Measurements from ENCODE around the gene NRG3. TPM values are rescaled to one million over a fixed set of nuclear protein-coding genes. Genes with fewer than 3 reads are reported as not detected.
"Not testable (repeated sequence)": the region's sequence is repeated elsewhere in the genome, so short reads cannot be mapped to it uniquely, and the experiment has no call there.

The NRG3 gene
- total RNA-seq, 2 donors from 2014 or later = 0.41 TPM; not detected in 1

DNA sequence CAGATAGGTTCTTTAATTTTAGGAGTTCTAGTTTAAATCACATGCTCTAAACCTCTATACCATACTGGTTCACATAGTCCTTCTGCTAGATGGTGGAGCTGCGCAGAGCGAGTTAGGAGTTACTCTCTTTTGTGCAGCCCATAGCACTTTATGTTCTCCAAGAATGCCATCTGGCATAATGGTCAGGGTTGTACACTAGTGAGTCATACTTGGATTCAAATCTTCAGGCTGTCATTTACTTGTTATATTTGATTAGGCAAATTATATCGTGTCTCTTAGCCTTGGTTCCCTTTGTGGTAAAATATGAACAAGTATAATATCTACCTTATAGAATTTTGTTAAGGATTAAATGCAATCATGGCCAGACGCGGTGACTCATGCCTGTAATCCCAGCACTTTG lies 1078.3 kb downstream of the NRG3 start:
- TF ChIP-seq CTCF (IDR thresholded peaks at IDR 0.05) = no peak
- Histone ChIP-seq H3K9me3 (no peaks in the 10 kb centered on the region), H3K27ac (no peak overlapping the region), H3K36me3 (no peaks in the 10 kb centered on the region), H3K27me3 (replicated peaks; ENCODE audit: insufficient read depth) (no peaks in the 10 kb centered on the region), H3K4me3 (no peak overlapping the region), H3K4me1 (ENCODE audit: control insufficient read depth in 1 of 2, low read depth in 2 of 2) (no peaks in the 10 kb centered on the region)
- DNase-seq (ENCODE audit: low spot score) (no peak), ATAC-seq (ENCODE audit: insufficient number of reproducible peaks, low FRiP score, low read depth) (no peak)

GRCh38 chr10:82953909-82954308 lies 1078.9 kb downstream of the NRG3 start:
- Histone ChIP-seq H3K36me3 (no peaks in the 10 kb centered on the region), H3K4me3 (no peak overlapping the region), H3K9me3 (no peaks in the 10 kb centered on the region), H3K27ac (no peak overlapping the region), H3K27me3 (replicated peaks; ENCODE audit: insufficient read depth) (no peaks in the 10 kb centered on the region), H3K4me1 (ENCODE audit: control insufficient read depth in 1 of 2, low read depth in 2 of 2) (no peaks in the 10 kb centered on the region)
- ATAC-seq (ENCODE audit: insufficient number of reproducible peaks, low FRiP score, low read depth) (no peak), DNase-seq (ENCODE audit: low spot score) (no peak)
- no peak for TF ChIP-seq CTCF (IDR thresholded peaks at IDR 0.05)

DNA sequence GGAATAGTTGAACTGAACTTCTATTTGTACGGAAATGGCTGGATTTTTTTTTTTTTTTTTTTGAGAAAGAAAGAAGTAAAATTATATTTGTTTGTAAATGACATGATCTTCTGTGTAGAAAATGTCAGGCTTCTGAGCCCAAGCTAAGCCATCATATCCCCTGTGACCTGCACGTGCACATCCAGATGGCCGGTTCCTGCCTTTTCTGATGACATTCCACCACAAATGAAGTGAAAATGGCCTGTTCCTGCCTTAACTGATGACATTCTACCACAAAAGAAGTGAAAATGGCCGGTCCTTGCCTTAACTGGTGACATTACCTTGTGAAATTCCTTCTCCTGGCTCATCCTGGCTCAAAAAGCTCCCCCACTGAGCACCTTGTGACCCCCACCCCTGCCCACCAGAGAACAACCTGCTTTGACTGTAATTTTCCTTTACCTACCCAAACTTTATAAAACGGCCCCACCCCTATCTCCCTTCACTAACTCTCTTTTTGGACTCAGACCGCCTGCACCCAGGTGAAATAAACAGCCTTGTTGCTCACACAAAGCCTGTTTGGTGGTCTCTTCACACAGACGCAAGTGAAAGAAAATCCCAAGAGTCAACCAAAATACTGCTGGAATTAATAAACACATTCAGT lies 1085.5 kb downstream of the NRG3 start:
- not testable (repeated sequence) for DNase-seq (ENCODE audit: low spot score); H3K4me3 ChIP-seq; H3K27ac ChIP-seq; ATAC-seq (ENCODE audit: insufficient number of reproducible peaks, low FRiP score, low read depth); H3K9me3 ChIP-seq; H3K27me3 ChIP-seq (replicated peaks; ENCODE audit: insufficient read depth); H3K36me3 ChIP-seq; H3K4me1 ChIP-seq (ENCODE audit: control insufficient read depth in 1 of 2, low read depth in 2 of 2)

DNA sequence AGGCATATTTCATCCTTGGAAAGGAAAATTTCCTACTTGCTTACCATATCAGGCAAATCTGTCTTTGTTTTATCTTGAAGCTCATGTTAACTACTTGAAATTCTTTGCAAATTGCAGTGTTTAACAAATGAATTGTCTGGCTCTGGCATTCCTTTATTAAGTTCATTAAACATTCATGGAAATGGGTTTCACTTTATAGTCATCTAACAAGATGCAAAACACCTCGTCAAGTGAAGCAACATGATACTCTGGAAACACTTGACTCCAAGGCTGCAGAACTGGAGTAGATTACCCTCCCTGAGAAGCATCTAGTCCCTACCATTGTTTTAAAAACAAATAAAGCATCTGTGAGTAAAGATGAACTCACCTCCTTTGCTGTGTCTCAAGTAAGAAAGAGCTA lies 1086.9 kb downstream of the NRG3 start:
- Histone ChIP-seq H3K4me3 (no peak overlapping the region), H3K27me3 (replicated peaks; ENCODE audit: insufficient read depth) (no peaks in the 10 kb centered on the region), H3K9me3 (no peaks in the 10 kb centered on the region), H3K36me3 (no peaks in the 10 kb centered on the region), H3K4me1 (ENCODE audit: control insufficient read depth in 1 of 2, low read depth in 2 of 2) (no peaks in the 10 kb centered on the region), H3K27ac (no peak overlapping the region)
- TF ChIP-seq CTCF (IDR thresholded peaks at IDR 0.05) = no peak
- ATAC-seq (ENCODE audit: insufficient number of reproducible peaks, low FRiP score, low read depth) (no peak), DNase-seq (ENCODE audit: low spot score) (no peak)

DNA sequence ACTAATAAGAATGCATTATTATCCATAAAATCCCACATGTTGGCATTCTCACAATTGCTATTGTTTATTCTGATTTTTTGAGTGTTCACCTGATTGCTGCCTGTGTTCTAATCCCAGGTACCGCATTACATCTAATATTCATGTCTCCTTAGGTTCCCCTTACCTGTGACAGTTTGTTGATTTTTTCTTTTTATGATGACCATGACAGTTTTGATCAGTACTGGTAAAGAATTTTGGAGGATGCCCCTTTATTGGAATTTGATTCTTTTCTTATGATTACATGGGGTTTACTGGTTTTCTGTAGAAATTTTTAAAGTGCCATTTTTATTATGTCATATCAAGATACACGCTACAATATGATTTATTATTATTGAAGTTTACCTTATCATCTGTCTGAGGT lies 1091.1 kb downstream of the NRG3 start:
- DNase-seq (ENCODE audit: low spot score) = no peak
- ATAC-seq (ENCODE audit: insufficient number of reproducible peaks, low FRiP score, low read depth) = no peak
- H3K27me3 ChIP-seq (replicated peaks; ENCODE audit: insufficient read depth) = no peaks in the 10 kb centered on the region

More for the DNA sequence above, 1091.1 kb downstream of the NRG3 start:
- no peaks in the 10 kb centered on the region for H3K4me1 ChIP-seq (ENCODE audit: control insufficient read depth in 1 of 2, low read depth in 2 of 2)
- H3K36me3 ChIP-seq = no peaks in the 10 kb centered on the region
- no peak overlapping the region for H3K4me3 ChIP-seq
- H3K27ac ChIP-seq = no peak overlapping the region
- no peak for TF ChIP-seq CTCF (IDR thresholded peaks at IDR 0.05)
- no peaks in the 10 kb centered on the region for H3K9me3 ChIP-seq

Measured in thoracic aorta (tissue), 2 donors.